Measurements from ENCODE around the gene ARSA. TPM values are rescaled to one million over a fixed set of nuclear protein-coding genes. Genes with fewer than 3 reads are reported as not detected.

Gene ARSA
- total RNA-seq, 4 donors from 2014 or later: 37.0 to 51.3 (median 42.2) TPM

GRCh38 chr22:50626850-50627641 lies 906 bp downstream of the ARSA start:
- DNase-seq (ENCODE audit: low spot score in 2 of 2): peak; percentile 71 to 79
- WGBS: 59% methylated on average over 22 of the region's 42 CpGs
- H3K4me3 ChIP-seq: peak overlapping the region; percentile 87

GRCh38 chr22:50626314-50626849 lies 1.6 kb downstream of the ARSA start:
- H3K27me3 ChIP-seq: no peaks in the 10 kb centered on the region
- no peak for DNase-seq (ENCODE audit: low spot score in 2 of 2)
- peaks cover 52% of the 10 kb centered on the region for H3K4me1 ChIP-seq
- peaks cover 12% of the 10 kb centered on the region for H3K36me3 ChIP-seq
- H3K9me3 ChIP-seq: no peaks in the 10 kb centered on the region
- H3K27ac ChIP-seq: no peak overlapping the region
- TF ChIP-seq EP300 (IDR thresholded peaks at IDR 0.05) (no peak), CTCF (IDR thresholded peaks at IDR 0.05) (no peak), POLR2A (IDR thresholded peaks at IDR 0.05) (no peak), POLR2AphosphoS5 (IDR thresholded peaks at IDR 0.05) (no peak)
- no peak overlapping the region for H3K4me3 ChIP-seq
- WGBS: 91% methylated on average over 6 of the region's 12 CpGs

More at GRCh38 chr22:50626850-50627641, 906 bp downstream of the ARSA start:
- no peaks in the 10 kb centered on the region for H3K9me3 ChIP-seq
- peak overlapping the region; percentile 68 for H3K27ac ChIP-seq
- H3K4me1 ChIP-seq: peaks cover 45% of the 10 kb centered on the region
- peaks cover 12% of the 10 kb centered on the region for H3K36me3 ChIP-seq
- no peaks in the 10 kb centered on the region for H3K27me3 ChIP-seq
- no peak for TF ChIP-seq POLR2A (IDR thresholded peaks at IDR 0.05)
- no peak for TF ChIP-seq EP300 (IDR thresholded peaks at IDR 0.05)
- TF ChIP-seq POLR2AphosphoS5 (IDR thresholded peaks at IDR 0.05): no peak
- no peak for TF ChIP-seq CTCF (IDR thresholded peaks at IDR 0.05)

- peak; percentile 64 to 79 for DNase-seq (ENCODE audit: low spot score in 2 of 2)
- no peak overlapping the region for H3K27ac ChIP-seq
- WGBS: 91% methylated on average over 13 of the region's 27 CpGs
- H3K27me3 ChIP-seq: no peaks in the 10 kb centered on the region
- no peaks in the 10 kb centered on the region for H3K9me3 ChIP-seq
- peaks cover 12% of the 10 kb centered on the region for H3K36me3 ChIP-seq
- H3K4me1 ChIP-seq: peaks cover 58% of the 10 kb centered on the region
- no peak for TF ChIP-seq EP300 (IDR thresholded peaks at IDR 0.05)
- TF ChIP-seq POLR2A (IDR thresholded peaks at IDR 0.05): no peak
- TF ChIP-seq CTCF (IDR thresholded peaks at IDR 0.05): no peak
- no peak for TF ChIP-seq POLR2AphosphoS5 (IDR thresholded peaks at IDR 0.05)
- H3K4me3 ChIP-seq: no peak overlapping the region
Measured at GRCh38 chr22:50625568-50626313, 2.2 kb downstream of the ARSA start.

GRCh38 chr22:50625131-50625567 lies 2.8 kb downstream of the ARSA start:
- peak; percentile 66 to 79 for DNase-seq (ENCODE audit: low spot score in 2 of 2)
- TF ChIP-seq EP300 (IDR thresholded peaks at IDR 0.05) (no peak), POLR2AphosphoS5 (IDR thresholded peaks at IDR 0.05) (no peak), POLR2A (IDR thresholded peaks at IDR 0.05) (no peak), CTCF (IDR thresholded peaks at IDR 0.05) (no peak)
- peaks cover 12% of the 10 kb centered on the region for H3K36me3 ChIP-seq
- 59% methylated on average over 10 of the region's 14 CpGs for WGBS
- no peaks in the 10 kb centered on the region for H3K9me3 ChIP-seq
- H3K27ac ChIP-seq: no peak overlapping the region
- H3K27me3 ChIP-seq: no peaks in the 10 kb centered on the region
- no peak overlapping the region for H3K4me3 ChIP-seq
- H3K4me1 ChIP-seq: peaks cover 63% of the 10 kb centered on the region
